HTR-8/SVneo (cell line): ENCODE data around the gene CSTF3.
A peak's percentile ranks its signal among the peaks of the same experiment; 100 is the strongest.
"Not testable (repeated sequence)": the region's sequence is repeated elsewhere in the genome, so short reads cannot be mapped to it uniquely, and the experiment has no call there.

Experiments used
- DNase-seq: peaks from one replicate; pipeline ENCODE4 v3.0.0; 2011; ENCODE audit warnings: low spot score, mixed read lengths; ENCODE audit not compliant: insufficient read length
- FAIRE-seq: peaks from 2 replicates; lab custom pipeline; 2011; peaks lifted over from hg19 to GRCh38; lab: Jason Lieb, UNC

CSTF3 gene

GRCh38 chr11:33161120-33162005, at the start of gene CSTF3:
CSTF3 (minus strand) TSS chr11:33161480; CDS start chr11:33161325, 155 bp downstream.
- DNase-seq = peak; percentile 98
- peak; percentile 85 for FAIRE-seq

- FAIRE-seq (no peak), DNase-seq (no peak)
These were observed 46.9 kb upstream of the CSTF3 start for GRCh38 chr11:33208150-33208549.

- DNase-seq = no peak
- FAIRE-seq = no peak
These were observed 46.2 kb upstream of the CSTF3 start for GRCh38 chr11:33207408-33207985.

- no peak for DNase-seq
- FAIRE-seq = no peak
These were observed 36.8 kb upstream of the CSTF3 start for GRCh38 chr11:33197915-33198727.

GRCh38 chr11:33195462-33196173, 34.3 kb upstream of the CSTF3 start:
- DNase-seq (no peak), FAIRE-seq (no peak)

GRCh38 chr11:33194455-33194854, 33.2 kb upstream of the CSTF3 start:
- FAIRE-seq (no peak), DNase-seq (no peak)

GRCh38 chr11:33191467-33191866, 30.2 kb upstream of the CSTF3 start:
- FAIRE-seq (no peak), DNase-seq (no peak)

- FAIRE-seq = no peak
- DNase-seq = no peak
These were observed 26.9 kb upstream of the CSTF3 start for GRCh38 chr11:33187998-33188722.

GRCh38 chr11:33185756-33186155, 24.5 kb upstream of the CSTF3 start:
- DNase-seq (no peak), FAIRE-seq (no peak)

- DNase-seq (no peak), FAIRE-seq (no peak)
These were observed 21.1 kb upstream of the CSTF3 start for GRCh38 chr11:33182246-33182878.

GRCh38 chr11:33179348-33179803, 18.1 kb upstream of the CSTF3 start:
- FAIRE-seq (no peak), DNase-seq (no peak)

- DNase-seq = no peak
- FAIRE-seq = no peak
These were observed 17.3 kb upstream of the CSTF3 start for GRCh38 chr11:33178443-33179180.

GRCh38 chr11:33177676-33178336, 16.5 kb upstream of the CSTF3 start:
- no peak for DNase-seq
- FAIRE-seq = no peak

GRCh38 chr11:33176760-33177159, 15.5 kb upstream of the CSTF3 start:
- DNase-seq, FAIRE-seq: not testable (repeated sequence)

GRCh38 chr11:33172996-33173395, 11.7 kb upstream of the CSTF3 start:
- no peak for DNase-seq
- FAIRE-seq = no peak

GRCh38 chr11:33172345-33172744, 11.1 kb upstream of the CSTF3 start:
- DNase-seq (no peak), FAIRE-seq (no peak)

- FAIRE-seq (no peak), DNase-seq (no peak)
These were observed 10.0 kb upstream of the CSTF3 start for GRCh38 chr11:33171251-33171650.

GRCh38 chr11:33168709-33169200, 7.5 kb upstream of the CSTF3 start:
- no peak for DNase-seq
- no peak for FAIRE-seq
